Vagina (tissue), 2 donors: ENCODE results near the gene CCR6. TPM values are rescaled to one million over a fixed set of nuclear protein-coding genes. Genes with fewer than 3 reads are reported as not detected.

Experiments used
- DNase-seq, 2 donors: peaks; one replicate each; pipeline ENCODE4 v3.0.0-alpha.2; 2017; ENCODE audit errors: extremely low spot score in 2 of 2
- H3K27ac ChIP-seq: fragments of 200-600 bp; sonication (generic); one replicate; pipeline ENCODE4 v1.5.1; 2019
- H3K27me3 ChIP-seq: fragments of 200-600 bp; sonication (generic); one replicate; pipeline ENCODE4 v1.5.1; 2019
- H3K36me3 ChIP-seq, 2 donors: fragments of 200-600 bp; sonication (generic); one replicate each; pipeline ENCODE4 v1.5.1; 2017 to 2019
- H3K4me1 ChIP-seq: fragments of 200-600 bp; sonication (generic); one replicate; pipeline ENCODE4 v1.5.1; 2019
- H3K4me3 ChIP-seq, 2 donors: fragments of 200-600 bp; sonication (generic); 1 replicate in 1 of 2; 2 replicates in 1 of 2; pipeline ENCODE4 v1.5.1; 2016 to 2019
- H3K9me3 ChIP-seq: fragments of 200-600 bp; sonication (generic); one replicate; pipeline ENCODE4 v1.5.1; 2019
- POLR2A ChIP-seq, 2 donors: fragments of 450-650 bp; IDR thresholded peaks; one replicate each; pipeline ENCODE4 v1.6.1; 2017; ENCODE audit warnings: antibody characterized with exemption in 2 of 2, mild to moderate bottlenecking in 2 of 2, moderate library complexity in 2 of 2
- POLR2AphosphoS5 ChIP-seq, 2 donors: sonication (generic); formaldehyde crosslinking; IDR thresholded peaks; one replicate each; pipeline ENCODE4 v1.9.0; 2017; ENCODE audit warnings: antibody characterized with exemption in 2 of 2, mild to moderate bottlenecking in 2 of 2, low read depth in 1 of 2; ENCODE audit not compliant: insufficient read depth in 1 of 2
- intact Hi-C: fragments of 100-400 bp; cut with DNase I; formaldehyde crosslinking; loops from one replicate; pipeline ENCODE4 v1.15.1; 2023
- total RNA-seq: library from RNA; depleted of rRNA; stranded (reverse); fragments of >200 nt; gene quantifications from one replicate; pipeline ENCODE4 v1.2.3, GENCODE V29; 2016
- TF ChIP-seq, protein P1 (sequence below), 3 experiments: fragments of 450-650 bp in 2 of 3; fragments of 200-600 bp in 1 of 3; sonication (generic) in 1 of 3; IDR thresholded peaks; one replicate each; pipeline ENCODE4 v1.5.1; 2017 to 2019; ENCODE audit warnings: antibody characterized with exemption in 3 of 3, mild to moderate bottlenecking in 2 of 3, moderate library complexity in 2 of 3

CCR6 gene
- total RNA-seq = 1.2 TPM

DNA sequence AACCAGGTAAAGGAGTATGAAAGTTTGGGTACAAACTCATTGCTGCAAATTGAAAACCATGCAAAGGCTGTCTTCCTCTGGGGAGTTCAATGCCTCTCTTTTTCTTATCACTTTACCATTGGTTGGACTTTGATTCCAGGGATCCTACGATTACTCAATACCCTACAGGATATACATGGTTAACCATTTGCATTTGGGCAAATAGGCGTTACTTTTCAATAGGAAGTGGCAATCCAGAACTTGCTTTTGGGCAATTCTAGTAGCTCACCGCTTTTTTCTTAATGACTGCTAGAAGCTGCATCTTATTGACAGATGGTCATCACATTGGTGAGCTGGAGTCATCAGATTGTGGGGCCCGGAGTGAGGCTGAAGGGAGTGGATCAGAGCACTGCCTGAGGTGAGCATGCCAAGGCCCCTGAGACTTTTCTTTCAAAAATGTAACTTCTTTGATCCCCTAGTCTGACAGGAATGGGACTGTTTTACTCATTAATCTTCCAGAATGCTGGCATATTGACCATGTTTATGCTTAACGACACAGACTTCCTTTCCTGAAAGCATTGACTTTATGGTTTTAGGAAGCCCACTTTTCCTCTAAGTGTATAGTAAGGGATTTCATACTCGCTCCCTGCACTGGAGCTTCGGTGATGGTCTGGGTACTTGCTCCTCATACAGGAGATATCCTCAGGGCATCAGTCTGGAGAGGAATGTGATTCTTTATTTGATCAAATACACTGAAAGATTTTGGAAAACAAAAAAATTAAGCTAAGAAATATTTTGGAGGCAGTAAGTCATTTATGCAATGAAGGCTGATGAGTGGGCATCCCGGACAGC lies at the start of gene CCR6:
Gene CCR6 (plus strand): TSS at position 270 of the 831 bp plus-strand sequence. CDS start 13,039 bp downstream, outside the sequence.
- Histone ChIP-seq H3K4me1 (peaks cover 10% of the 10 kb centered on the region), H3K9me3 (no peaks in the 10 kb centered on the region), H3K36me3 (no peaks in the 10 kb centered on the region), H3K27ac (no peak within 1 kb of the TSS), H3K4me3 (no peak within 1 kb of the TSS), H3K27me3 (no peaks in the 10 kb centered on the region)
- no peak for DNase-seq
- TF ChIP-seq POLR2AphosphoS5 (IDR thresholded peaks at IDR 0.05; ENCODE audit: insufficient read depth in 1 of 2, low read depth in 1 of 2) (no peak), POLR2A (IDR thresholded peaks at IDR 0.05) (no peak)
- TF ChIP-seq, protein P1, sequence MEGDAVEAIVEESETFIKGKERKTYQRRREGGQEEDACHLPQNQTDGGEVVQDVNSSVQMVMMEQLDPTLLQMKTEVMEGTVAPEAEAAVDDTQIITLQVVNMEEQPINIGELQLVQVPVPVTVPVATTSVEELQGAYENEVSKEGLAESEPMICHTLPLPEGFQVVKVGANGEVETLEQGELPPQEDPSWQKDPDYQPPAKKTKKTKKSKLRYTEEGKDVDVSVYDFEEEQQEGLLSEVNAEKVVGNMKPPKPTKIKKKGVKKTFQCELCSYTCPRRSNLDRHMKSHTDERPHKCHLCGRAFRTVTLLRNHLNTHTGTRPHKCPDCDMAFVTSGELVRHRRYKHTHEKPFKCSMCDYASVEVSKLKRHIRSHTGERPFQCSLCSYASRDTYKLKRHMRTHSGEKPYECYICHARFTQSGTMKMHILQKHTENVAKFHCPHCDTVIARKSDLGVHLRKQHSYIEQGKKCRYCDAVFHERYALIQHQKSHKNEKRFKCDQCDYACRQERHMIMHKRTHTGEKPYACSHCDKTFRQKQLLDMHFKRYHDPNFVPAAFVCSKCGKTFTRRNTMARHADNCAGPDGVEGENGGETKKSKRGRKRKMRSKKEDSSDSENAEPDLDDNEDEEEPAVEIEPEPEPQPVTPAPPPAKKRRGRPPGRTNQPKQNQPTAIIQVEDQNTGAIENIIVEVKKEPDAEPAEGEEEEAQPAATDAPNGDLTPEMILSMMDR (IDR thresholded peaks at IDR 0.05) = no peak
- intact Hi-C loops = no loop called here

DNA sequence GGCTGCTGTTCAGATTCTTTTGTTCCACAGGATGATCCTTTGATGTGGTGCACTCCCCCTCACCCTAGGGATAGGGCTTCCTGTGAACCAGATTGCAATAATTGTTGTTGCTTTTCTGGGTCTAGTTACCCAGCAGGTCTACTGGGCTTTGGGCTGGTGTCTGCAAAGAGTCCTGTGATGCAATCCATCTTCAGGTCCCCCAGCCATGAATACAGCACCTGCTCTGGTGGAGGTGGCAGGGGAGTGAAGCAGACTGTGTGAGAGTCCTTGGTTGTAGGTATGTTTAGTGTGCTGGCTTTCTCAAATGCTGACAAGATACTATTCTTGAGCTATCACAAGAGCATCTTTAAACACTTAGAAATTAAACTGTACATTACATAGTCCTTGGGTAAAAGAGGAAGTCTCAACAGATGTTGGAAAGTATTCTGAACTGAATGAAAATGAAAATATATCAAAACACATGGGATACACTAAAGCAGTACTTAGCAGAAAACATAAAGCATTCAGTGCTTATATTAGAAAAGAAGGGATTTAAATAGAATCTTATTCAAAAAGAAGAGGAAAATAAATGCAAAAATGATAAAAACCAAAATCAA lies 49.1 kb upstream of the CCR6 start:
- no peaks in the 10 kb centered on the region for H3K9me3 ChIP-seq
- H3K36me3 ChIP-seq = no peaks in the 10 kb centered on the region
- no peaks in the 10 kb centered on the region for H3K27me3 ChIP-seq
- H3K27ac ChIP-seq = no peak overlapping the region
- DNase-seq = no peak
- TF ChIP-seq POLR2AphosphoS5 (IDR thresholded peaks at IDR 0.05; ENCODE audit: insufficient read depth in 1 of 2, low read depth in 1 of 2) (no peak), POLR2A (IDR thresholded peaks at IDR 0.05) (no peak)
- TF ChIP-seq, protein P1 (IDR thresholded peaks at IDR 0.05) = no peak
- no peak overlapping the region for H3K4me3 ChIP-seq
- H3K4me1 ChIP-seq = no peaks in the 10 kb centered on the region
- intact Hi-C loops = no loop called here

DNA sequence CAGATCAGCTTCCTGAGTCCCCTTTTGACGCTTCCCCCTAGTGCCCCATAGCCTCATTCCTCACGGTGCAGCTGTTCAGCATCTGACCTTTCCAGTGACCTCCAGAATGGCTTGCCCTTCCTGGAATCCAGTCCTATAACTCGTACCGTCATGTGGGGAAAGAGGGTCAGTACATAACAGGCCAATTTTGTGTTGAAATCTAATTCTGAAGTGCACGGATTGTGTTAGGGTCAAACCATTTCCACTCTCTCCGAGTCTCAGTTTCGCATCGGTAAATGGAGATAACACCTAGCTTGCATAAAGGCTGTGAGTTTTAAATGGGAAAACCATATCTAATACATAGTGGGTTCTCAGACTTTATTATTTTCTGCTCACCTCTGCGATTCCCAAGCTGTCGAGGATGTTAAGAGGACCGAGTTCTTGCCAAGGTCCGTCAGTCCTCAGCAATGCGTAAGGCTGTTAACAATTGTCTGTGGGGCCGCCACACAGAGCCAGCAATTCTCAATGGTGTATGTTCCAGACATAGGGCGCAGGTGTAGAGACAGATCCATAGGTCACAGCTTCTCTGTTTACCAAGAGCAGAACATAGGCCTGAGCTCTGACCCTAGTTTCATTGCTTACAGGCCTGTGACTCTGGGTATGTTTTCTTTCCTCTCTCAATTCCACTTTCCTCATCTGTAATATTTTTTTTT lies 45.5 kb upstream of the CCR6 start:
- Histone ChIP-seq H3K27ac (no peak overlapping the region), H3K4me1 (no peaks in the 10 kb centered on the region), H3K4me3 (no peak overlapping the region), H3K36me3 (no peaks in the 10 kb centered on the region), H3K9me3 (no peaks in the 10 kb centered on the region), H3K27me3 (no peaks in the 10 kb centered on the region)
- DNase-seq = no peak
- intact Hi-C loops = no loop called here
- TF ChIP-seq, protein P1 (IDR thresholded peaks at IDR 0.05) = no peak
- TF ChIP-seq POLR2AphosphoS5 (IDR thresholded peaks at IDR 0.05; ENCODE audit: insufficient read depth in 1 of 2, low read depth in 1 of 2) (no peak), POLR2A (IDR thresholded peaks at IDR 0.05) (no peak)

DNA sequence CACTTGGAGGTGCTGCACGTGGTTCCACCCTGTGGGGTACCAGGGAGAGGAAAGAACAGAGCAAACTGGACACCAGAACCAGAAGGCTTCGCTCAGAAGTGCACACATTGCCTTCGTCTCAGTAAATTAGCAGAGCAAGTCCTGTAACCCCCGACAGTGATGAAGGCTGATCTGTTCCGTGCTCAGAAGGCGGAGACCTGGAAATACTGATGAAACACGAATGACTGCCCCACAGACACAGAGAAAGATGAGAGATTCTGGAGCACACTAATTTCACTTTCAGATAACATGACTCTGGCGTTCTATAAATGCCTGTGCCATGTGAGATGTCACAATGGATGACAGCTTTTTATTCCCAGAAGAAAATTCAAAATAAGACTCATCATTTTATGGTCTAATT lies 44.2 kb upstream of the CCR6 start:
- Histone ChIP-seq H3K4me1 (no peaks in the 10 kb centered on the region), H3K27ac (no peak overlapping the region), H3K27me3 (no peaks in the 10 kb centered on the region), H3K4me3 (no peak overlapping the region), H3K36me3 (no peaks in the 10 kb centered on the region), H3K9me3 (no peaks in the 10 kb centered on the region)
- no peak for DNase-seq
- TF ChIP-seq POLR2AphosphoS5 (IDR thresholded peaks at IDR 0.05; ENCODE audit: insufficient read depth in 1 of 2, low read depth in 1 of 2) = no peak
- TF ChIP-seq POLR2A (IDR thresholded peaks at IDR 0.05) = no peak
- TF ChIP-seq, protein P1 (IDR thresholded peaks at IDR 0.05) = no peak
- intact Hi-C loops = no loop called here
